ENCODE data around the gene NOS1AP.

NOS1AP gene

GRCh38 chr1:162353078-162353477 is 283.6 kb downstream of the NOS1AP start:
- no peak overlapping the region for H3K4me3 ChIP-seq (ENCODE audit: low read depth, low read length)
- DNase-seq (ENCODE audit: low read depth): no peak
- TF ChIP-seq CTCF (IDR thresholded peaks at IDR 0.05; ENCODE audit: control insufficient read depth, extremely low read depth, insufficient read depth): no peak

- no peak overlapping the region for H3K4me3 ChIP-seq (ENCODE audit: low read depth, low read length)
- DNase-seq (ENCODE audit: low read depth): no peak
- no peak for TF ChIP-seq CTCF (IDR thresholded peaks at IDR 0.05; ENCODE audit: control insufficient read depth, extremely low read depth, insufficient read depth)
Observed at GRCh38 chr1:162353702-162354101, 284.2 kb downstream of the NOS1AP start.

GRCh38 chr1:162357681-162358266 is 288.3 kb downstream of the NOS1AP start:
- TF ChIP-seq CTCF (IDR thresholded peaks at IDR 0.05; ENCODE audit: control insufficient read depth, extremely low read depth, insufficient read depth): peak; percentile 51
- no peak overlapping the region for H3K4me3 ChIP-seq (ENCODE audit: low read depth, low read length)
- no peak for DNase-seq (ENCODE audit: low read depth)

GRCh38 chr1:162358928-162359327 is 289.4 kb downstream of the NOS1AP start:
- DNase-seq (ENCODE audit: low read depth): no peak
- no peak for TF ChIP-seq CTCF (IDR thresholded peaks at IDR 0.05; ENCODE audit: control insufficient read depth, extremely low read depth, insufficient read depth)
- H3K4me3 ChIP-seq (ENCODE audit: low read depth, low read length): no peak overlapping the region

- H3K4me3 ChIP-seq (ENCODE audit: low read depth, low read length): no peak overlapping the region
- TF ChIP-seq CTCF (IDR thresholded peaks at IDR 0.05; ENCODE audit: control insufficient read depth, extremely low read depth, insufficient read depth): no peak
- DNase-seq (ENCODE audit: low read depth): no peak
Observed at GRCh38 chr1:162359523-162360236, 290.2 kb downstream of the NOS1AP start.

- no peak for TF ChIP-seq CTCF (IDR thresholded peaks at IDR 0.05; ENCODE audit: control insufficient read depth, extremely low read depth, insufficient read depth)
- DNase-seq (ENCODE audit: low read depth): no peak
- no peak overlapping the region for H3K4me3 ChIP-seq (ENCODE audit: low read depth, low read length)
Observed at GRCh38 chr1:162360237-162360873, 290.9 kb downstream of the NOS1AP start.
